ENCODE measurements around the gene CCNJ. TPM values are rescaled to one million over a fixed set of nuclear protein-coding genes. Genes with fewer than 3 reads are reported as not detected.
A peak's percentile ranks its signal among the peaks of the same experiment; 100 is the strongest.

The CCNJ gene
- total and polyA plus RNA-seq, 2 of the 13 experiments (the other 11 are each of a cell fraction or from before 2014, with no cell fraction given), result 14.1 to 21.5 TPM

DNA sequence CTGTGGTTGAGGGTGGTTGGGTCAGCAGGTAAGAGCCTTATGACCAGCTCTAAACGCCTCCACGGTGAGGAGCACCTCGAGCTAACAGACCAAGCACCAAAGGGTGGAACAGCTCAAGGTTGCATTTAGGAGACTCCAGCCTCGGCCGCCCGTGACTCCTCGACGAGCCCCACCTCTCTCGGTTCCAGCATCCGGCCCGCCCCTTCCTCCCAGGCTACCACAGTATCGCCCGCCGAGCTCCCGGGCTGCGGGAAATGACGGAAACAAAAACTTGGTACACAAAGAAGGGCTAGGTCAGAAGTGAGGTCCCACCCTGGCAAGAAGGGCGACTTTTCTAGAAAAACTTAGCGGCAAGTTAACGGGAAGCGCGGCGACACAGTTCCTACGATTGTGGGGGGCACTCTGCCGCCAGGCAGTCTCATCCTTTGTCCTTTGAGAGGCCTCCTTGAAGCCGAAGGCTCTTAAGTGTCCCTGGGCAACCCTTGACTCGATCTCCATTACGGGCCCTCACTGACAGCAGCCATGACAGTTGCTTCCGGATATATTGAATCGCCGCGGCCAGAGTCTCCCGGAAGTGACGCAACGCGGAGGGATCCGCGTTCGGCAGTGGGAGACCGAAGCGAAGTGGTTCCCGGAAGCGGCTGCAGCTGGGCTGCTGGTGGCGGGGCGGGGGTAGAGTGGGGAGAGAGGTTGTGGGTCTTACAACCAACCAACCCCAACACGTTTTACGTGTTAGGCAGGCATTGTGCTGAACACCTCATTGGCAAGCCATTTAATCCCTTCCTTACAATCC, 46.5 kb downstream of the CCNJ start (continued):
- TF ChIP-seq, protein P1, sequence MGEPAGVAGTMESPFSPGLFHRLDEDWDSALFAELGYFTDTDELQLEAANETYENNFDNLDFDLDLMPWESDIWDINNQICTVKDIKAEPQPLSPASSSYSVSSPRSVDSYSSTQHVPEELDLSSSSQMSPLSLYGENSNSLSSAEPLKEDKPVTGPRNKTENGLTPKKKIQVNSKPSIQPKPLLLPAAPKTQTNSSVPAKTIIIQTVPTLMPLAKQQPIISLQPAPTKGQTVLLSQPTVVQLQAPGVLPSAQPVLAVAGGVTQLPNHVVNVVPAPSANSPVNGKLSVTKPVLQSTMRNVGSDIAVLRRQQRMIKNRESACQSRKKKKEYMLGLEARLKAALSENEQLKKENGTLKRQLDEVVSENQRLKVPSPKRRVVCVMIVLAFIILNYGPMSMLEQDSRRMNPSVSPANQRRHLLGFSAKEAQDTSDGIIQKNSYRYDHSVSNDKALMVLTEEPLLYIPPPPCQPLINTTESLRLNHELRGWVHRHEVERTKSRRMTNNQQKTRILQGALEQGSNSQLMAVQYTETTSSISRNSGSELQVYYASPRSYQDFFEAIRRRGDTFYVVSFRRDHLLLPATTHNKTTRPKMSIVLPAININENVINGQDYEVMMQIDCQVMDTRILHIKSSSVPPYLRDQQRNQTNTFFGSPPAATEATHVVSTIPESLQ (CRISPR knock-in tag; conservative IDR thresholded peaks at IDR 0.05), result no peak
- TF ChIP-seq, protein P2, sequence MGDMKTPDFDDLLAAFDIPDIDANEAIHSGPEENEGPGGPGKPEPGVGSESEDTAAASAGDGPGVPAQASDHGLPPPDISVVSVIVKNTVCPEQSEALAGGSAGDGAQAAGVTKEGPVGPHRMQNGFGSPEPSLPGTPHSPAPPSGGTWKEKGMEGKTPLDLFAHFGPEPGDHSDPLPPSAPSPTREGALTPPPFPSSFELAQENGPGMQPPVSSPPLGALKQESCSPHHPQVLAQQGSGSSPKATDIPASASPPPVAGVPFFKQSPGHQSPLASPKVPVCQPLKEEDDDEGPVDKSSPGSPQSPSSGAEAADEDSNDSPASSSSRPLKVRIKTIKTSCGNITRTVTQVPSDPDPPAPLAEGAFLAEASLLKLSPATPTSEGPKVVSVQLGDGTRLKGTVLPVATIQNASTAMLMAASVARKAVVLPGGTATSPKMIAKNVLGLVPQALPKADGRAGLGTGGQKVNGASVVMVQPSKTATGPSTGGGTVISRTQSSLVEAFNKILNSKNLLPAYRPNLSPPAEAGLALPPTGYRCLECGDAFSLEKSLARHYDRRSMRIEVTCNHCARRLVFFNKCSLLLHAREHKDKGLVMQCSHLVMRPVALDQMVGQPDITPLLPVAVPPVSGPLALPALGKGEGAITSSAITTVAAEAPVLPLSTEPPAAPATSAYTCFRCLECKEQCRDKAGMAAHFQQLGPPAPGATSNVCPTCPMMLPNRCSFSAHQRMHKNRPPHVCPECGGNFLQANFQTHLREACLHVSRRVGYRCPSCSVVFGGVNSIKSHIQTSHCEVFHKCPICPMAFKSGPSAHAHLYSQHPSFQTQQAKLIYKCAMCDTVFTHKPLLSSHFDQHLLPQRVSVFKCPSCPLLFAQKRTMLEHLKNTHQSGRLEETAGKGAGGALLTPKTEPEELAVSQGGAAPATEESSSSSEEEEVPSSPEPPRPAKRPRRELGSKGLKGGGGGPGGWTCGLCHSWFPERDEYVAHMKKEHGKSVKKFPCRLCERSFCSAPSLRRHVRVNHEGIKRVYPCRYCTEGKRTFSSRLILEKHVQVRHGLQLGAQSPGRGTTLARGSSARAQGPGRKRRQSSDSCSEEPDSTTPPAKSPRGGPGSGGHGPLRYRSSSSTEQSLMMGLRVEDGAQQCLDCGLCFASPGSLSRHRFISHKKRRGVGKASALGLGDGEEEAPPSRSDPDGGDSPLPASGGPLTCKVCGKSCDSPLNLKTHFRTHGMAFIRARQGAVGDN (CRISPR knock-in tag; IDR thresholded peaks at IDR 0.05), result peak; percentile 98
- peak; percentile 82; the same call in 1 of the 2 replicates for TF ChIP-seq WIZ (CRISPR knock-in tag; IDR thresholded peaks at IDR 0.05)
- 0 out of 2 replicates have a peak, but pooled peaks have one; percentile 35 for TF ChIP-seq ZSCAN20 (CRISPR knock-in tag; IDR thresholded peaks at IDR 0.05; ENCODE audit: borderline replicate concordance)
- 0 out of 2 replicates have a peak, but pooled peaks have one; percentile 9 for TF ChIP-seq ZNF510 (CRISPR knock-in tag; IDR thresholded peaks at IDR 0.05; ENCODE audit: low read depth)
- TF ChIP-seq ZNF264 (CRISPR knock-in tag; IDR thresholded peaks at IDR 0.05), result no peak
- no peak for TF ChIP-seq PAWR (CRISPR knock-in tag; IDR thresholded peaks at IDR 0.05; ENCODE audit: borderline replicate concordance)
- TF ChIP-seq, protein P3, sequence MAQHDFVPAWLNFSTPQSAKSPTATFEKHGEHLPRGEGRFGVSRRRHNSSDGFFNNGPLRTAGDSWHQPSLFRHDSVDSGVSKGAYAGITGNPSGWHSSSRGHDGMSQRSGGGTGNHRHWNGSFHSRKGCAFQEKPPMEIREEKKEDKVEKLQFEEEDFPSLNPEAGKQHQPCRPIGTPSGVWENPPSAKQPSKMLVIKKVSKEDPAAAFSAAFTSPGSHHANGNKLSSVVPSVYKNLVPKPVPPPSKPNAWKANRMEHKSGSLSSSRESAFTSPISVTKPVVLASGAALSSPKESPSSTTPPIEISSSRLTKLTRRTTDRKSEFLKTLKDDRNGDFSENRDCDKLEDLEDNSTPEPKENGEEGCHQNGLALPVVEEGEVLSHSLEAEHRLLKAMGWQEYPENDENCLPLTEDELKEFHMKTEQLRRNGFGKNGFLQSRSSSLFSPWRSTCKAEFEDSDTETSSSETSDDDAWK (CRISPR knock-in tag; IDR thresholded peaks at IDR 0.05), result no peak
- TF ChIP-seq, protein P4, sequence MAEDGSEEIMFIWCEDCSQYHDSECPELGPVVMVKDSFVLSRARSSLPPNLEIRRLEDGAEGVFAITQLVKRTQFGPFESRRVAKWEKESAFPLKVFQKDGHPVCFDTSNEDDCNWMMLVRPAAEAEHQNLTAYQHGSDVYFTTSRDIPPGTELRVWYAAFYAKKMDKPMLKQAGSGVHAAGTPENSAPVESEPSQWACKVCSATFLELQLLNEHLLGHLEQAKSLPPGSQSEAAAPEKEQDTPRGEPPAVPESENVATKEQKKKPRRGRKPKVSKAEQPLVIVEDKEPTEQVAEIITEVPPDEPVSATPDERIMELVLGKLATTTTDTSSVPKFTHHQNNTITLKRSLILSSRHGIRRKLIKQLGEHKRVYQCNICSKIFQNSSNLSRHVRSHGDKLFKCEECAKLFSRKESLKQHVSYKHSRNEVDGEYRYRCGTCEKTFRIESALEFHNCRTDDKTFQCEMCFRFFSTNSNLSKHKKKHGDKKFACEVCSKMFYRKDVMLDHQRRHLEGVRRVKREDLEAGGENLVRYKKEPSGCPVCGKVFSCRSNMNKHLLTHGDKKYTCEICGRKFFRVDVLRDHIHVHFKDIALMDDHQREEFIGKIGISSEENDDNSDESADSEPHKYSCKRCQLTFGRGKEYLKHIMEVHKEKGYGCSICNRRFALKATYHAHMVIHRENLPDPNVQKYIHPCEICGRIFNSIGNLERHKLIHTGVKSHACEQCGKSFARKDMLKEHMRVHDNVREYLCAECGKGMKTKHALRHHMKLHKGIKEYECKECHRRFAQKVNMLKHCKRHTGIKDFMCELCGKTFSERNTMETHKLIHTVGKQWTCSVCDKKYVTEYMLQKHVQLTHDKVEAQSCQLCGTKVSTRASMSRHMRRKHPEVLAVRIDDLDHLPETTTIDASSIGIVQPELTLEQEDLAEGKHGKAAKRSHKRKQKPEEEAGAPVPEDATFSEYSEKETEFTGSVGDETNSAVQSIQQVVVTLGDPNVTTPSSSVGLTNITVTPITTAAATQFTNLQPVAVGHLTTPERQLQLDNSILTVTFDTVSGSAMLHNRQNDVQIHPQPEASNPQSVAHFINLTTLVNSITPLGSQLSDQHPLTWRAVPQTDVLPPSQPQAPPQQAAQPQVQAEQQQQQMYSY (CRISPR knock-in tag; IDR thresholded peaks at IDR 0.05), result peak; percentile 33; the same call in 1 of the 2 replicates
- no peak; the same call in 1 of the 2 replicates for TF ChIP-seq SNAI1 (CRISPR knock-in tag; IDR thresholded peaks at IDR 0.05; ENCODE audit: borderline replicate concordance)
- TF ChIP-seq RARA (CRISPR knock-in tag; IDR thresholded peaks at IDR 0.05), result peak; percentile 26; the same call in 1 of the 2 replicates
- 0 out of 2 replicates have a peak, but pooled peaks have one; percentile 15 for TF ChIP-seq ZKSCAN1 (IDR thresholded peaks at IDR 0.05; ENCODE audit: low read length)
- peak; percentile 81 for TF ChIP-seq SPEN (CRISPR knock-in tag; IDR thresholded peaks at IDR 0.05; ENCODE audit: low read depth)

Data from HepG2 (cell line).